ENCODE measurements around the gene SERF2. TPM values are rescaled to one million over a fixed set of nuclear protein-coding genes. Genes with fewer than 3 reads are reported as not detected.

The SERF2 gene
- total and polyA plus RNA-seq, 7 donors, result 471 to 1,648 (median 1,023) TPM

- intact Hi-C loops (cut with DNase I), result no loop called here
- peak within 1 kb of the TSS; percentile 78 for H3K4me3 ChIP-seq
- H3K4me1 ChIP-seq, result peaks cover 4% of the 10 kb centered on the region
- peak; percentile 81 to 85 for DNase-seq
- H3K27me3 ChIP-seq (ENCODE audit: insufficient read depth in 3 of 3, low read length in 2 of 3), result no peaks in the 10 kb centered on the region
- peak; percentile 73 to 87 (median 82) for ATAC-seq
- TF ChIP-seq CTCF (IDR thresholded peaks at IDR 0.05), result no peak
- WGBS, 3 donors, result 0 to 2% (median 2%) methylated on average over 39 to 41 of the region's 41 CpGs
- H3K9me3 ChIP-seq, result no peaks in the 10 kb centered on the region
- H3K36me3 ChIP-seq (ENCODE audit: insufficient read depth in 1 of 2, low read depth in 1 of 2), result peaks cover 5 to 25% of the 10 kb centered on the region in 2 donors
- H3K27ac ChIP-seq, result peak within 1 kb of the TSS; percentile 74
These were observed 15.3 kb upstream of the SERF2 start, which contains the start of gene ELL3 for GRCh38 chr15:43776718-43777266. TSS of gene ELL3 (minus strand) at chr15:43776966. CDS start at chr15:43776901, 65 bp downstream.

- Histone ChIP-seq H3K27me3 (ENCODE audit: insufficient read depth in 3 of 3, low read length in 2 of 3) (no peaks in the 10 kb centered on the region), H3K36me3 (ENCODE audit: insufficient read depth in 1 of 2, low read depth in 1 of 2) (peaks cover 3 to 19% of the 10 kb centered on the region in 2 donors), H3K4me1 (peaks cover 4% of the 10 kb centered on the region), H3K27ac (peak overlapping the region; percentile 74), H3K9me3 (no peaks in the 10 kb centered on the region), H3K4me3 (peak overlapping the region; percentile 78)
- intact Hi-C loops (cut with DNase I), result no loop called here
- DNase-seq, result peak; percentile 76 to 87
- peak; percentile 64 for TF ChIP-seq CTCF (IDR thresholded peaks at IDR 0.05)
- WGBS, 3 donors, result 2 to 3% (median 3%) methylated on average over 28 to 31 of the region's 31 CpGs
- ATAC-seq, result peak; percentile 72 to 83 (median 78)
These were observed 14.7 kb upstream of the SERF2 start for GRCh38 chr15:43777267-43777914.

DNA sequence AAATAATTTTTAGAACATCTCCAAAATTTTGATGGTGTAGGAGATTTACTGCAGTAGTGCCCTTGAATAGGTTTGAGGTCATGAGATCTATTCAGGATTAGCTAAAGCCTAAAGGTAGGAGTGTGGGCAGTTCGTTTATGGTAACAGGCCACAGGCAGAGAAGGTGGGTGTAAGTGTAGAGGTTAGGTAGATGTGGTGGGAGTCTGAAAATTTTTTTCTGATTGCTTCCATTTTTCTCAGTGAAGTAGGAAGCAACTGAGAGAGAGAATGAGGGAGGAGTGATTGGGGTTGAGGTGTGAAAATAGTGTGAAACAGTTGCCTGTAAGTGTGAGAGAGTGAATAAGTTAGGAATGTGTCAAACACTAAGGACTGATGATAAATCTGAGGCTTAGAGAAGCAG lies 13.1 kb upstream of the SERF2 start:
- intact Hi-C loops (cut with DNase I), result no loop called here
- no peak for ATAC-seq
- H3K4me1 ChIP-seq, result peaks cover 4% of the 10 kb centered on the region

DNA sequence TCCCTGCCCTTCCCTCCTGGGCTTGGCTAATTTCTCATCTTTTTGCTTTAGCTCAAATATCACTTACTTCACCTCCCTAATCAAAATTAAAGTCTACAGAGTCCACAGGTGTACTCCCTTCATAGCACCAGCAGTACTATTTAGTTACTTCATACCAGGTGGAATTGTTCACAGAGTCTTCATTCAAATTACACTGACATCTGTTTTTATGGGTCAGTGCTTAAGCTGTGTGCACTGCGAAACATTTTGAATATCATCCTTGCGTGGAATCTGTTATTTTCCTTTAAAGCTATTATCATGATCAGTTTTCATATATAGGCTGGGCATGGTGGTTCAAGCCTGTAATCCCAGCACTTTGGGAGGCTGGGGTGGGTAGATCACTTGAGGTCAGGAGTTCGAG lies 2.7 kb upstream of the SERF2 start:
- 88 to 93% (median 93%) methylated on average over 3 of the region's 3 CpGs for WGBS, 3 donors
- DNase-seq, result no peak
- intact Hi-C loops (cut with DNase I), result no loop called here
- H3K9me3 ChIP-seq, result no peaks in the 10 kb centered on the region
- no peak overlapping the region for H3K4me3 ChIP-seq
- H3K27ac ChIP-seq, result no peak overlapping the region
- H3K27me3 ChIP-seq (ENCODE audit: insufficient read depth in 3 of 3, low read length in 2 of 3), result no peaks in the 10 kb centered on the region
- peaks cover 13% of the 10 kb centered on the region for H3K4me1 ChIP-seq
- no peak for TF ChIP-seq CTCF (IDR thresholded peaks at IDR 0.05)
- no peak for ATAC-seq
- peaks cover 0 to 13% of the 10 kb centered on the region in 2 donors for H3K36me3 ChIP-seq (ENCODE audit: insufficient read depth in 1 of 2, low read depth in 1 of 2)

More for the DNA sequence above, 13.1 kb upstream of the SERF2 start:
- no peak overlapping the region for H3K27ac ChIP-seq
- H3K36me3 ChIP-seq (ENCODE audit: insufficient read depth in 1 of 2, low read depth in 1 of 2), result peaks cover 0 to 3% of the 10 kb centered on the region in 2 donors
- H3K27me3 ChIP-seq (ENCODE audit: insufficient read depth in 3 of 3, low read length in 2 of 3), result no peaks in the 10 kb centered on the region
- WGBS, 3 donors, result 85 to 91% (median 85%) methylated on average over 1 of the region's 1 CpG
- H3K4me3 ChIP-seq, result no peak overlapping the region
- TF ChIP-seq CTCF (IDR thresholded peaks at IDR 0.05), result no peak
- no peak for DNase-seq
- H3K9me3 ChIP-seq, result no peaks in the 10 kb centered on the region
